ENCODE results near the gene DENND2D.

Gene DENND2D

DNA sequence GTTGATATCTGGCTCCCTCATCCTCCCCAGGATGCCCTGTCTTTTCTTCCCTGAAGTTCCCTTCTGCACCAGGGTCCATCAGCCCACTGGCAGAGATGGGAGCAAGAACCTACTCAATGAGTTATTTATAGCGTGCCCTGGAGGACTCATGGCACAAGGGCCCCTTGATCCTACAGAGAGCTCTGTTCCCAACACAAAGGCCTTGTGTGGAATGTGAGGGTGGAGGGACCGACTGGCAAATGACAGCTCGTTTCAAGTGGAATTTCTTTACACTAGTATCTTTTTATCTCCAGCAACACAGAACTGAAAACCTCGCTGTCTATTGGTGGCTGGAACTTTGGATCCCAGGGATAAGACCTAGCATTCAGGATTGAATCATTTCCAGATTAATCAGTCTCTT lies 49.5 kb upstream of the DENND2D start:
- ChIA-PET POLR2A (no interaction called here), CTCF (interaction anchor here (0.5 to 1.5 kb wide), 3 partner anchors 12 to 1056 kb away, joined by 3 to 4 read pairs (median 3); no protein-coding TSS in a partner anchor)
- H3K36me3 ChIP-seq (ENCODE audit: control insufficient read depth in 2 of 2, insufficient read depth in 1 of 2, low read length in 2 of 2) = no peaks in the 10 kb centered on the region
- no peak overlapping the region for H3K27ac ChIP-seq (ENCODE audit: extremely low read depth, low read depth, low read length)
- no peak overlapping the region for H3K4me3 ChIP-seq (ENCODE audit: low read depth, low read length)
- H3K4me1 ChIP-seq (ENCODE audit: control insufficient read depth, insufficient read depth, low read length) = no peaks in the 10 kb centered on the region
- H3K9me3 ChIP-seq (ENCODE audit: control insufficient read depth, insufficient read depth, low read depth, low read length) = no peaks in the 10 kb centered on the region
- TF ChIP-seq ZNF843 (tag by site-specific recombination; IDR thresholded peaks at IDR 0.05) = no peak

- no peaks in the 10 kb centered on the region for H3K9me3 ChIP-seq (ENCODE audit: control insufficient read depth, insufficient read depth, low read depth, low read length)
- TF ChIP-seq ZNF10 (tag by site-specific recombination; IDR thresholded peaks at IDR 0.05) (no peak), ZBTB49 (tag by site-specific recombination; IDR thresholded peaks at IDR 0.05; ENCODE audit: low read depth) (no peak), ZNF362 (tag by site-specific recombination; IDR thresholded peaks at IDR 0.05) (no peak), ZNF692 (tag by site-specific recombination; IDR thresholded peaks at IDR 0.05) (no peak), SCRT2 (tag by site-specific recombination; IDR thresholded peaks at IDR 0.05) (no peak), ZNF561 (tag by site-specific recombination; IDR thresholded peaks at IDR 0.05; ENCODE audit: borderline replicate concordance) (no peak), ZNF449 (tag by site-specific recombination; IDR thresholded peaks at IDR 0.05) (no peak), ZNF830 (tag by site-specific recombination; IDR thresholded peaks at IDR 0.05; ENCODE audit: low read depth) (no peak), ZNF529 (tag by site-specific recombination; IDR thresholded peaks at IDR 0.05; ENCODE audit: insufficient replicate concordance) (no peak), ZNF140 (tag by site-specific recombination; IDR thresholded peaks at IDR 0.05) (no peak), ZNF843 (tag by site-specific recombination; IDR thresholded peaks at IDR 0.05) (no peak), ZNF776 (tag by site-specific recombination; IDR thresholded peaks at IDR 0.05; ENCODE audit: borderline replicate concordance) (no peak), TRIM28 (IDR thresholded peaks at IDR 0.05; ENCODE audit: borderline replicate concordance, low read length) (no peak), ZFP69B (tag by site-specific recombination; IDR thresholded peaks at IDR 0.05) (no peak)
- TF ChIP-seq, protein P1, sequence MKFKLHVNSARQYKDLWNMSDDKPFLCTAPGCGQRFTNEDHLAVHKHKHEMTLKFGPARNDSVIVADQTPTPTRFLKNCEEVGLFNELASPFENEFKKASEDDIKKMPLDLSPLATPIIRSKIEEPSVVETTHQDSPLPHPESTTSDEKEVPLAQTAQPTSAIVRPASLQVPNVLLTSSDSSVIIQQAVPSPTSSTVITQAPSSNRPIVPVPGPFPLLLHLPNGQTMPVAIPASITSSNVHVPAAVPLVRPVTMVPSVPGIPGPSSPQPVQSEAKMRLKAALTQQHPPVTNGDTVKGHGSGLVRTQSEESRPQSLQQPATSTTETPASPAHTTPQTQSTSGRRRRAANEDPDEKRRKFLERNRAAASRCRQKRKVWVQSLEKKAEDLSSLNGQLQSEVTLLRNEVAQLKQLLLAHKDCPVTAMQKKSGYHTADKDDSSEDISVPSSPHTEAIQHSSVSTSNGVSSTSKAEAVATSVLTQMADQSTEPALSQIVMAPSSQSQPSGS (tag by site-specific recombination; IDR thresholded peaks at IDR 0.05; ENCODE audit: low read depth) = no peak
- TF ChIP-seq, protein P2, sequence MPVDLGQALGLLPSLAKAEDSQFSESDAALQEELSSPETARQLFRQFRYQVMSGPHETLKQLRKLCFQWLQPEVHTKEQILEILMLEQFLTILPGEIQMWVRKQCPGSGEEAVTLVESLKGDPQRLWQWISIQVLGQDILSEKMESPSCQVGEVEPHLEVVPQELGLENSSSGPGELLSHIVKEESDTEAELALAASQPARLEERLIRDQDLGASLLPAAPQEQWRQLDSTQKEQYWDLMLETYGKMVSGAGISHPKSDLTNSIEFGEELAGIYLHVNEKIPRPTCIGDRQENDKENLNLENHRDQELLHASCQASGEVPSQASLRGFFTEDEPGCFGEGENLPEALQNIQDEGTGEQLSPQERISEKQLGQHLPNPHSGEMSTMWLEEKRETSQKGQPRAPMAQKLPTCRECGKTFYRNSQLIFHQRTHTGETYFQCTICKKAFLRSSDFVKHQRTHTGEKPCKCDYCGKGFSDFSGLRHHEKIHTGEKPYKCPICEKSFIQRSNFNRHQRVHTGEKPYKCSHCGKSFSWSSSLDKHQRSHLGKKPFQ (tag by site-specific recombination; IDR thresholded peaks at IDR 0.05) = no peak
- TF ChIP-seq, protein P3, sequence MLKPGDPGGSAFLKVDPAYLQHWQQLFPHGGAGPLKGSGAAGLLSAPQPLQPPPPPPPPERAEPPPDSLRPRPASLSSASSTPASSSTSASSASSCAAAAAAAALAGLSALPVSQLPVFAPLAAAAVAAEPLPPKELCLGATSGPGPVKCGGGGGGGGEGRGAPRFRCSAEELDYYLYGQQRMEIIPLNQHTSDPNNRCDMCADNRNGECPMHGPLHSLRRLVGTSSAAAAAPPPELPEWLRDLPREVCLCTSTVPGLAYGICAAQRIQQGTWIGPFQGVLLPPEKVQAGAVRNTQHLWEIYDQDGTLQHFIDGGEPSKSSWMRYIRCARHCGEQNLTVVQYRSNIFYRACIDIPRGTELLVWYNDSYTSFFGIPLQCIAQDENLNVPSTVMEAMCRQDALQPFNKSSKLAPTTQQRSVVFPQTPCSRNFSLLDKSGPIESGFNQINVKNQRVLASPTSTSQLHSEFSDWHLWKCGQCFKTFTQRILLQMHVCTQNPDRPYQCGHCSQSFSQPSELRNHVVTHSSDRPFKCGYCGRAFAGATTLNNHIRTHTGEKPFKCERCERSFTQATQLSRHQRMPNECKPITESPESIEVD (tag by site-specific recombination; IDR thresholded peaks at IDR 0.05) = no peak
- no peaks in the 10 kb centered on the region for H3K4me1 ChIP-seq (ENCODE audit: control insufficient read depth, insufficient read depth, low read length)
- H3K27ac ChIP-seq (ENCODE audit: extremely low read depth, low read depth, low read length) = no peak overlapping the region
- CTCF ChIA-PET = no interaction called here
- H3K36me3 ChIP-seq (ENCODE audit: control insufficient read depth in 2 of 2, insufficient read depth in 1 of 2, low read length in 2 of 2) = no peaks in the 10 kb centered on the region
- H3K4me3 ChIP-seq (ENCODE audit: low read depth, low read length) = no peak overlapping the region
- POLR2A ChIA-PET = no interaction called here
Measured at GRCh38 chr1:111247125-111247838, 46.8 kb upstream of the DENND2D start.
